ENCODE measurements around the gene CRLF2.
"Not testable (repeated sequence)": the region's sequence is repeated elsewhere in the genome, so short reads cannot be mapped to it uniquely, and the experiment has no call there.

The CRLF2 gene

DNA sequence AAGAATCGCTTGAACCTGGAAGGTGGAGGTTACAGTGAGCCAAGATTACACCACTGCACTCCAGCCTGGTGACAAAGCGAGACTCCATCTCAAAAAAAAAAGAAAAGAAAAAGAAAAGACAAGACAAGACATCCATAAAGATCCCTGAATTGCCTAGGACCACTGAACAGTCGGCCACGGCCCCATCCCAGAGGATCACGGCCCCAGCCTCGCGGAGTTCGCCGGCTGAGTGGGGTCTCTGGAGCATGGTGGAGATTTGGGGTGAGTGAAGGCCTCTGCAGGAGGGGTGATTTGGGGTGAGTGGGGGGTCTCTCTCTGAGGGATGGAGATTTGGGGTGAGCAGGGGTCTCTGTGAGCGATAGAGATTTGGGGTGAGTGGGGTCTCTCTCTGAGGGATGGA is 28.1 kb upstream of the CRLF2 start:
- H3K27ac ChIP-seq (ENCODE audit: low read depth, low read length); H3K36me3 ChIP-seq (ENCODE audit: insufficient read depth, low read length); H3K4me1 ChIP-seq (ENCODE audit: control insufficient read depth, insufficient read depth, low read length, unreplicated experiment): not testable (repeated sequence)

DNA sequence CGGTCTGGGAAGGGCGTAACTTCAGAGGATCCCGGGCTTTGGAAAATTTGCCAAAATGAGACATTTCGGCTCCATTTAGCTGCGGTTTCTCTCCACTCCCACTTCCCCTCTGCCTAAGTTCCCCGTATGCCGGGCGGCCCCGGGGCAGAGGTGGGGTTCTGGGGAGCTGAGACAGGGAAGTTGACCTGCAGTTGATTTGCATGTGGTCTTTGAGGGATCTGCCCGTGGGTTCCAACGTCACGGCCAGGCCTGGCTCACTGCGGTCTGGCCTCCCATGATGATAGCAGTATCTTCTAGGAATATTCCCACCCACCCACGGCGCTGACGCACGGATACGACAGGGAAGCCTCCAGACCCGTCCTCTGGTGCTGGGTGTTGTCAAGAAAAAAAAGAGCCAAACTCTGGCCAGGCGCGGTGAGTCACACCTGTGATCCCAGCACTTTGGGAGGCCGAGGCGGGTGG is 27.3 kb upstream of the CRLF2 start:
- H3K36me3 ChIP-seq (ENCODE audit: insufficient read depth, low read length) = no peaks in the 10 kb centered on the region
- no peak overlapping the region for H3K27ac ChIP-seq (ENCODE audit: low read depth, low read length)
- no peaks in the 10 kb centered on the region for H3K79me2 ChIP-seq (ENCODE audit: control insufficient read depth, insufficient read depth, low read length, unreplicated experiment)
- no peak overlapping the region for H3K4me3 ChIP-seq (ENCODE audit: low read depth, low read length)
- no peaks in the 10 kb centered on the region for H3K27me3 ChIP-seq (ENCODE audit: insufficient read depth, low read length)
- H3K4me1 ChIP-seq (ENCODE audit: control insufficient read depth, insufficient read depth, low read length, unreplicated experiment) = no peaks in the 10 kb centered on the region
- H2AFZ ChIP-seq (ENCODE audit: low read length, unreplicated experiment) = no peak overlapping the region

More for the DNA sequence above, 28.1 kb upstream of the CRLF2 start:
- H3K4me3 ChIP-seq (ENCODE audit: low read depth, low read length); H2AFZ ChIP-seq (ENCODE audit: low read length, unreplicated experiment); H3K27me3 ChIP-seq (ENCODE audit: insufficient read depth, low read length); H3K79me2 ChIP-seq (ENCODE audit: control insufficient read depth, insufficient read depth, low read length, unreplicated experiment): not testable (repeated sequence)

GRCh38 chrX:1231850-1232465 is 19.5 kb upstream of the CRLF2 start:
- H3K36me3 ChIP-seq (ENCODE audit: insufficient read depth, low read length) = no peaks in the 10 kb centered on the region
- H3K4me3 ChIP-seq (ENCODE audit: low read depth, low read length) = no peak overlapping the region
- H3K27me3 ChIP-seq (ENCODE audit: insufficient read depth, low read length) = 0 out of 2 replicates have a peak, but pooled peaks cover 5% of the 10 kb centered on the region
- H3K27ac ChIP-seq (ENCODE audit: low read depth, low read length) = no peak overlapping the region
- no peaks in the 10 kb centered on the region for H3K79me2 ChIP-seq (ENCODE audit: control insufficient read depth, insufficient read depth, low read length, unreplicated experiment)
- no peaks in the 10 kb centered on the region for H3K4me1 ChIP-seq (ENCODE audit: control insufficient read depth, insufficient read depth, low read length, unreplicated experiment)
- no peak overlapping the region for H2AFZ ChIP-seq (ENCODE audit: low read length, unreplicated experiment)

DNA sequence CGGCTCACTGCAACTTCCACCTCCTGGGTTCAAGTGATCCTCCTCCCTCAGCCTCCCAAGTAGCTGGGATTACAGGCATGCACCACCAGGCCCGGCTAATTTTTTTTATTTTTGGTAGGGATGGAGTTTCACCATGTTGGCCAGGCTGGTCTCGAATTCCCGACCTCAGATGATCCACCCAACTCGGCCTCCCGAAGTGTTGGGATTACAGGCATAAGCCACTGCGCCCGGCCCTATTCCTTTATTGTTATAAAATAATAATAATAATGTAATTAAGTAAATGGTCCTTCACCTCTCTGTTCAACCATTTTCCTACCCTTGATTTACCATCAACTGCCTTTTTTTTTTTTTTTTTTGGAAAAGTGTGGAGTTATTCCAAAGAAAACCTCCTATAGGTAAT is 15.7 kb upstream of the CRLF2 start:
- H3K4me3 ChIP-seq (ENCODE audit: low read depth, low read length); H3K27ac ChIP-seq (ENCODE audit: low read depth, low read length); H2AFZ ChIP-seq (ENCODE audit: low read length, unreplicated experiment); H3K27me3 ChIP-seq (ENCODE audit: insufficient read depth, low read length); H3K36me3 ChIP-seq (ENCODE audit: insufficient read depth, low read length); H3K79me2 ChIP-seq (ENCODE audit: control insufficient read depth, insufficient read depth, low read length, unreplicated experiment); H3K4me1 ChIP-seq (ENCODE audit: control insufficient read depth, insufficient read depth, low read length, unreplicated experiment): not testable (repeated sequence)

DNA sequence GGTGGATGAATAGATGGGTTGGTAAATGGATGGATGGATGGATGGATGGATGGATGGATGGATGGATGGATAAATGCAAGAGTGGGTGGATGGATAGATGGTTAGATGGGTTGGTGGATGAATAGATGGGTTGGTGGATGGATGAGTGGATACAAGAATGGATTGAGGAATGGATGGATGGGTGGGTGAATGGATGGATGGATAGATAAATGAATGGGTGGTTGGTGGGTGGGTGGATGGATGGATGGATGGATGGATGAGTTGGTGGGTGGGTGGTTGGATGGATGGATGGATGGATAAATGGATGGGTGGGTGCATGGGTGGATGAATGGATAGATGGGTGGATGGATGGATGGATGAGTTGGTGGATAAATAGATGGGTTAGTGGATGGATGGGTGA is 13.8 kb upstream of the CRLF2 start:
- H3K79me2 ChIP-seq (ENCODE audit: control insufficient read depth, insufficient read depth, low read length, unreplicated experiment) = no peaks in the 10 kb centered on the region
- H3K4me3 ChIP-seq (ENCODE audit: low read depth, low read length) = no peak overlapping the region
- H3K27me3 ChIP-seq (ENCODE audit: insufficient read depth, low read length) = peaks cover 10% of the 10 kb centered on the region; the same call in 1 of the 2 replicates
- no peak overlapping the region for H2AFZ ChIP-seq (ENCODE audit: low read length, unreplicated experiment)
- H3K36me3 ChIP-seq (ENCODE audit: insufficient read depth, low read length) = no peaks in the 10 kb centered on the region
- no peaks in the 10 kb centered on the region for H3K4me1 ChIP-seq (ENCODE audit: control insufficient read depth, insufficient read depth, low read length, unreplicated experiment)
- H3K27ac ChIP-seq (ENCODE audit: low read depth, low read length) = no peak overlapping the region

- no peak overlapping the region for H2AFZ ChIP-seq (ENCODE audit: low read length, unreplicated experiment)
- no peaks in the 10 kb centered on the region for H3K79me2 ChIP-seq (ENCODE audit: control insufficient read depth, insufficient read depth, low read length, unreplicated experiment)
- H3K36me3 ChIP-seq (ENCODE audit: insufficient read depth, low read length) = no peaks in the 10 kb centered on the region
- no peak overlapping the region for H3K4me3 ChIP-seq (ENCODE audit: low read depth, low read length)
- no peak overlapping the region for H3K27ac ChIP-seq (ENCODE audit: low read depth, low read length)
- H3K4me1 ChIP-seq (ENCODE audit: control insufficient read depth, insufficient read depth, low read length, unreplicated experiment) = no peaks in the 10 kb centered on the region
- H3K27me3 ChIP-seq (ENCODE audit: insufficient read depth, low read length) = peaks cover 10% of the 10 kb centered on the region; the same call in 1 of the 2 replicates
Measured at GRCh38 chrX:1224954-1225353, 12.5 kb upstream of the CRLF2 start.

DNA sequence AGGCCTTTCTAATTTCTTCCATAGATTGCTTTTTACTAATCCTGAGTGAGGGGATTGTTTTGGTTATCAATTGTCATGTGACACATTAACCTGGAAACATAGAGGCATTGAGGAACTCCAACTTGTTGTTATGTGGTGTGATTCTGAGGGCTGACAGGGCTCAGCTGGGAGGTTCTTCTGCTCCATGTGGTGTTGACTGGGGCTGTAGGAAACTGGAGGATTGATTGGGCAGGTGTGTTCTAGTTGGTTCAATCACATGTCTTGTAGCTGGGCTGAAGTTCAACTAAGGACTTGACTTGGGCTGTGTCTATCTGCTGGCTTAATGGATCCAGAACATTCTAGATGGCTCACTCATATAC is 10.8 kb upstream of the CRLF2 start:
- H3K36me3 ChIP-seq (ENCODE audit: insufficient read depth, low read length) = no peaks in the 10 kb centered on the region
- peaks cover 5% of the 10 kb centered on the region; the same call in 1 of the 2 replicates for H3K27me3 ChIP-seq (ENCODE audit: insufficient read depth, low read length)
- H3K4me1 ChIP-seq (ENCODE audit: control insufficient read depth, insufficient read depth, low read length, unreplicated experiment) = no peaks in the 10 kb centered on the region
- no peak overlapping the region for H2AFZ ChIP-seq (ENCODE audit: low read length, unreplicated experiment)
- no peaks in the 10 kb centered on the region for H3K79me2 ChIP-seq (ENCODE audit: control insufficient read depth, insufficient read depth, low read length, unreplicated experiment)
- H3K27ac ChIP-seq (ENCODE audit: low read depth, low read length) = no peak overlapping the region
- H3K4me3 ChIP-seq (ENCODE audit: low read depth, low read length) = no peak overlapping the region

DNA sequence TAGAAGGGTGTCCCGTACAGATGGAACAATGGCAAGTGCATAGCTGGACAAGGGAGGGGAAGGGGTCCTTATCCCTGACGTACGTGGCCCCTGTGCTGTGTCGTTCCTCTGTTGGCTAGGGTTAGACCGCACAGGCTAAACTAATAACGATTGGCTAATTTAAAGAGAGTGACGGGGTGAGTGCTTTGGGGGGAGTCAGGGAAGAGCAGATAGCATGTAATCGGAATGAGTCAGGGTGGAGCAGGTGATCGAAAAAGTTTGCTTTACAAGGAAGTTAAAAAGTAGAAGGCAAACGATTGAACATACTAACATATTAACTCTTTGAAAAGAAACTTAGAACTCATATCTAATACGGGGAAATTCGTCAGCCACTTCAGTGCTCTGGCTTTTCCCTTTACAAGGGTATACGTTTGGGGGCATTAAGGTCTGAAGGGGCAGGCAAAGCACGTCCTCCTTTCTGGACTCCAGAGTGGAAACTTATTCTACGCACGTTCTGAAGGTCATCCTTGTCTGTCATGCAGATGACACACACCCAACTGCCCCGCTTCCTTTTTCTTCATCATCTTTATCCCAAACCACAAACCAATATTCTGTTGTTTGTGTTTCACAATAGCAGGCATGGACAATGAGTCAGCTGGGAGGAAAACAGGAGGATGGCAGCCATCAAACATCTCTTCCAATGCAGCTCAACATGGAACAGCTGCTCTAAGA is 10.2 kb upstream of the CRLF2 start:
- H3K4me1 ChIP-seq (ENCODE audit: control insufficient read depth, insufficient read depth, low read length, unreplicated experiment) = no peaks in the 10 kb centered on the region
- H2AFZ ChIP-seq (ENCODE audit: low read length, unreplicated experiment) = no peak overlapping the region
- H3K79me2 ChIP-seq (ENCODE audit: control insufficient read depth, insufficient read depth, low read length, unreplicated experiment) = no peaks in the 10 kb centered on the region
- H3K27me3 ChIP-seq (ENCODE audit: insufficient read depth, low read length) = peaks cover 5% of the 10 kb centered on the region; the same call in 1 of the 2 replicates
- H3K4me3 ChIP-seq (ENCODE audit: low read depth, low read length) = no peak overlapping the region
- H3K36me3 ChIP-seq (ENCODE audit: insufficient read depth, low read length) = no peaks in the 10 kb centered on the region
- peak overlapping the region; percentile 41 for H3K27ac ChIP-seq (ENCODE audit: low read depth, low read length)

DNA sequence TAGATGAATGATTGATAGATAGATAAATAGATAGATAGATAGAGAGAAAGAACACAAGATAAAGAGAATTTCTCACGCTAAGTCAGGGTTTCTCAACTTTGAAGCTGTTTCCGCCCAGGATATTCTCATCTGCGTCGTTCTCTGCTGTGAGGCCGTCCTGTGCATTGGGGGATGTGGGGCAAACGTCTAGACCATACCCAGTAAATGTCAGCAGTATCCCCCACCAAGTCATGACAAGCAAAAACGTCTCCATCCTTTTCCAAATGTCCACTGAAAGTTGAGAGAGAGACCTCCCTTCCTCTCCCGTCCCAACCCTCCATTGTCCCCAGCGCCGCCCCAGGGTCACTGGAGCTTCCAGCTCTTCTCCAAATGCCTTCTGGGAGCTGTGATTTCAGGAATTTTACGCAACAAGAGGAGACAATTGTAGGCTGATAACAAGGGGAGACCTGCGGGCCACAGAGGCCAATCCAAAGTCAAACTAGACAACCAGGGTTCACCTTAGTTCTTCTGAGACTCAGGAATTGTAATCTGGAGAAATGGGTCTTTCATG is 8.9 kb upstream of the CRLF2 start:
- peaks cover 5% of the 10 kb centered on the region; the same call in 1 of the 2 replicates for H3K27me3 ChIP-seq (ENCODE audit: insufficient read depth, low read length)
- H3K4me1 ChIP-seq (ENCODE audit: control insufficient read depth, insufficient read depth, low read length, unreplicated experiment) = no peaks in the 10 kb centered on the region
- H3K36me3 ChIP-seq (ENCODE audit: insufficient read depth, low read length) = no peaks in the 10 kb centered on the region
- H2AFZ ChIP-seq (ENCODE audit: low read length, unreplicated experiment) = no peak overlapping the region
- no peak overlapping the region for H3K4me3 ChIP-seq (ENCODE audit: low read depth, low read length)
- H3K27ac ChIP-seq (ENCODE audit: low read depth, low read length) = no peak overlapping the region
- H3K79me2 ChIP-seq (ENCODE audit: control insufficient read depth, insufficient read depth, low read length, unreplicated experiment) = no peaks in the 10 kb centered on the region

DNA sequence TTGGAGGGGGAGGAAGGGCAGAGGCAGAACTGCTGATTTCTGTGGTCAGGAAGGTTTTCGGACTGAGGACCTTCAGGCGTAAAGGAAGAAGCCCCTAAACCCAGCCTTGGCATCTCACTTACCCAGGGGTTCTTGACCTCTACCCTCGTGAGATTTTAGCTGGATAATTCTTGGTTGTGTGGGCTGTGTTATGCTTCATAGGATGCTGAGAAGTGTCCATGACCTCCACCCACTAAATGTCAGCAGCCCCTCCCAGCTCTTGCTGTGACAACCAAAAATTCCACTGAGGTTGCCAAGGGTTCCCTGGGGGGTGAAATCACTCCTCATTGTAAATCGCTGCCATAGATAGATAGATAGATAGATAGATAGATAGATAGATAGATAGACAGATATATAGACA is 5.8 kb upstream of the CRLF2 start:
- no peaks in the 10 kb centered on the region for H3K27me3 ChIP-seq (ENCODE audit: insufficient read depth, low read length)
- H3K4me3 ChIP-seq (ENCODE audit: low read depth, low read length) = no peak overlapping the region
- no peaks in the 10 kb centered on the region for H3K4me1 ChIP-seq (ENCODE audit: control insufficient read depth, insufficient read depth, low read length, unreplicated experiment)

More for the DNA sequence above, 5.8 kb upstream of the CRLF2 start:
- Histone ChIP-seq H3K36me3 (ENCODE audit: insufficient read depth, low read length) (no peaks in the 10 kb centered on the region), H2AFZ (ENCODE audit: low read length, unreplicated experiment) (no peak overlapping the region), H3K79me2 (ENCODE audit: control insufficient read depth, insufficient read depth, low read length, unreplicated experiment) (no peaks in the 10 kb centered on the region), H3K27ac (ENCODE audit: low read depth, low read length) (no peak overlapping the region)
